GM12873 (cell line): ENCODE measurements around the gene ABCA1.

ENCODE experiments used
- TF ChIP-seq, protein P1 (sequence below): IDR thresholded peaks from 2 replicates; pipeline ENCODE4 v1.5.1; 2012; ENCODE audit warnings: low read depth, mild to moderate bottlenecking, moderate library complexity, low read length, control low read depth; ENCODE audit not compliant: insufficient read depth; ENCODE audit errors: missing control alignments

The ABCA1 gene

DNA sequence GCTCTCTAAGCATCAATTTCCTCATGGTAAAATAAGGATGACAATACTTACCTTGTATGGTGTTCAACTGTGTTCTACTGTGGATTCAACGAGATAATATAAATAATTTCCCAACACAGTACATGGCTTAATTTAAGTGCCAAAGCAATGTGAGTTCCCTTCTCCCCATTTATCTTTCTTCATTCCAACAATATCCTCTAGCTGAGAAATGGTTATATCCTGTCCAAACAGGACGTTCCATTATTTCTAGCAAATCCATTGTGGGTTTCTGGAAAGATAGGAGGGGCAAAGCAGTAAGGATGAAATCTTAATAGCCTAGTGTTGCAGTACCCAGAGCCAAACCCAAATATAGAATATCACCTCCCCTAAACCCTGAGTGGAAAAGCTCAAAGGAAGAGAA is 22.0 kb downstream of the ABCA1 start:
- TF ChIP-seq, protein P1, sequence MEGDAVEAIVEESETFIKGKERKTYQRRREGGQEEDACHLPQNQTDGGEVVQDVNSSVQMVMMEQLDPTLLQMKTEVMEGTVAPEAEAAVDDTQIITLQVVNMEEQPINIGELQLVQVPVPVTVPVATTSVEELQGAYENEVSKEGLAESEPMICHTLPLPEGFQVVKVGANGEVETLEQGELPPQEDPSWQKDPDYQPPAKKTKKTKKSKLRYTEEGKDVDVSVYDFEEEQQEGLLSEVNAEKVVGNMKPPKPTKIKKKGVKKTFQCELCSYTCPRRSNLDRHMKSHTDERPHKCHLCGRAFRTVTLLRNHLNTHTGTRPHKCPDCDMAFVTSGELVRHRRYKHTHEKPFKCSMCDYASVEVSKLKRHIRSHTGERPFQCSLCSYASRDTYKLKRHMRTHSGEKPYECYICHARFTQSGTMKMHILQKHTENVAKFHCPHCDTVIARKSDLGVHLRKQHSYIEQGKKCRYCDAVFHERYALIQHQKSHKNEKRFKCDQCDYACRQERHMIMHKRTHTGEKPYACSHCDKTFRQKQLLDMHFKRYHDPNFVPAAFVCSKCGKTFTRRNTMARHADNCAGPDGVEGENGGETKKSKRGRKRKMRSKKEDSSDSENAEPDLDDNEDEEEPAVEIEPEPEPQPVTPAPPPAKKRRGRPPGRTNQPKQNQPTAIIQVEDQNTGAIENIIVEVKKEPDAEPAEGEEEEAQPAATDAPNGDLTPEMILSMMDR, result no peak

DNA sequence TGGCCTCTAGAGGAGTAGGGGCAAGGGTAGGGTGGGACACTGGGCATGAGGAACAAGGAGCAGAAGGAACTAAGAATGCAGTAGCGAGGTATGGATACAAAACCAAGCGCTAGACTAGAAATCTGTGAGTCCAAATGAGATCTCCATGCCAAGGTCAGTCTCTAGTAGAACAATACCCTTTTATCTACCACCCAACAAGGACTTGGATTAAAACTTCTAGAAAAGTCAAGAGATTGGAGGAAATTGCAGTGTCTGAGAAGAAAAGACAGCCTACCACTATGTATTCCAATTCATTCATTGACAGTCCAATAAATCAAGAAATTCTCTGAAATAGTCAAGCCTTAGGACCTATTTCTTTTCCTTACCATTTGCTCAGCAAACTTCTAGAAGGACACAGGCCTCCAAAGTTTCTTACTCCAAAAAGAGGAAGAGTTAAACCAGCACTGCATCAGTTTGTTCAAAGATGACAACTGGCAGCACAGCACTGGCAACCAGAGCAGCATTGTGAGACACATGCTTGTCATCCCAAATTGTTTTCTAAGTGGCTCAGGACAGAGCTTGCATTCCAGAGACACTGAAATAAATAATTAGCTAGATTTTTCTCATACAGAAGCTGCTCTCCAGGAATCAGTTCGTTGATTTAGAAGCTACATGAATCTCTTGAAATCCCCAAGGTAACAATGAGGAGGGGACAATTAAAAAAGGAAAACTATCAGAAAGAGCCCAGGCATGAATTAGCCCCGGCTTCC is 22.6 kb downstream of the ABCA1 start:
- TF ChIP-seq, protein P1, result no peak

DNA sequence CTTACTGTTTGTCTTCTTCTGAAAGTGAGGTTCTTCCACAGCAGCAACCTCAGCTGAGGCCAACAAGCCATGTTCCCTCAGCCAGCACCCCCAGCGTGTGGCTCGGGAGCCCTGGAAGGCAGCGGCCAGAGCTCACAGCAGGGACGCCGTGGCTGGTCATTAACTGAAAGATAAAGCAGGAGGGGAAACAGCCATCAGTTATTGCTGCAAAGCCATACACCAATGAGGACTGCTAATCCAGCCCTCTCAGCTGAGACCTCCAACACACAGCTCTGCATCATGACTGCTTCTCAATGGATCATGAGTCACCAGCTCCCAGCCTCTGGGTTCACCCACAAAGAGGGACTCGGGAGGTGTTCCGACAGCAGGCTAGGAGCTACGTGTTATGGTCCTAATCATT is 24.3 kb downstream of the ABCA1 start:
- TF ChIP-seq, protein P1, result no peak

DNA sequence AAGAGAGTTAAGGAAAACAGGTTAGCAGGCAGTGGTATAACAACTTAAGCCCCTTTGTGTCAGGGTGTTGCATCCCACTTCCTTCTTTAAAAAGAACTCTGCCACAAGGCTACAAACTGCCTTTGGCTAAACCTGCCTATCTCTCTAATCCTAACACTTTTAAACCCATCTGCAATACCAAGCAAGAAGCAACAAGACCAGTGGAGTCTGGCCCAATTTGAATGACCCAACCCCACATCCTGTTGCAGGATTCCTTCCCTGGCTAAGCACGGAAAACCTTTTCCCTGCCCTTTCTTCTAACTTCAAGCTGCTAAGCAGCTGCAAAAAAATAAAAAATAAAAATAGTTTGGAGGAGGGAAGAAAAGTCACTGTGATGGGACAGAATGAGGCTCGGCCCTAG is 27.1 kb downstream of the ABCA1 start:
- TF ChIP-seq, protein P1, result no peak

DNA sequence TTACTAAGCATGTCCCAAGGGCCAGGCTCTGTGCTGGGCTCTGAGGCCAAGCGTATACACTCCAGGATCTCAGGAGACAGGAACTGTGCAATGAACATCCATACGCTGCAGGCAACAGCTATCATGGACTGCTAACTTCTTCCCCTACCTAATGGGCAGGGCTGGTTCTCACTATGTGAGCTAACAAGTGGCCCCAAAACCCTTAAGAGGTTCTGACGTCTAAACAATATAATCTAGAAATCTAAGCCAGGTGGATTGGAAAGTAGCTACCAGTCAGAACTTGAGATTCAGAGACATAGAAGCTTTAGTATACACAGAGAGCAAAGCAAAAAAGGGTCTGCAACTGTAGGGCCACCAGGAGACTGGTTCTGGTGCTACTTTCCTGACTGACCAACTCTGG is 27.6 kb downstream of the ABCA1 start:
- TF ChIP-seq, protein P1, result no peak

DNA sequence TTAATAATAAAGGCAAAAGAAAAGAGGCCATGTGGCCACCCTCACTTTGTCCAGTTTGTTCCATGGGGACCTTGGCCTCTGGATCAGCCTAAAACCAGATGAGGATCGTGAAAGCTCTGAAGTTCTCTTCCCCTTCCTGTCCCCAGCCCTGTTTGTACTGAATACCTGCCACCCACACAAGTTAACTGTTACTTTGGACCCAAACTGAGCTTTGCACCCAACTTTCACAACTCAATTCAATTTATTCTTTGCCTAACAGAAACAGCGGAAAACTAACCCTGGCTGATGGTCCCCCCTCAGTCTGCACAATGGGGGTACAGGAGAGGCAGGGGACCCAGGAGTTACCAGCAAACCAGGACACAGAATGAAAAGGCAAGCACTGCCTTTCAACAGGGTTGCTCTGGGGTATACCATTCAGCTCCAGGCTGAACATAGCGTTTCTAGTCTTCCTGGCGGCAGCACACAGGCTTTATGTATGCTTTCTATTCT is 28.2 kb downstream of the ABCA1 start:
- TF ChIP-seq, protein P1, result no peak

DNA sequence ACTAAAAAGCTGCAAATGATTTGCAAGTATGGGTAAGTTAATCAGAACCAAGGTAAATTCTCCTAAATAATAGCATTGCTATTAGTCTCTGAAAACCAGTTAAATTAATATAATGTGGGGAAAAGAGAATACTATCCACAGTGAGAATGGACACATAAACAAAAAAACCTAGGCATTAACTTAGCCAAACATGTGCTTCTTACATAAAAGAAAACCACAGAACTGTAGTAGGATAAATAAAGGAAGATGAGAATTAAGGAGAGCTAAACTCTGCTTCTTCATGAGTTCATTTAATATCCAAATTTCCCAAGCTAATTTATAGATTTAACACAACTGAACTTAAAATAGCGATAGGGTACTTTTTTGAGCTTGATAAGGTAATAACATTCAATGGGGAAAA is 31.8 kb downstream of the ABCA1 start:
- TF ChIP-seq, protein P1, result no peak
